ENCODE data around the gene GABARAPL1.

The GABARAPL1 gene

DNA sequence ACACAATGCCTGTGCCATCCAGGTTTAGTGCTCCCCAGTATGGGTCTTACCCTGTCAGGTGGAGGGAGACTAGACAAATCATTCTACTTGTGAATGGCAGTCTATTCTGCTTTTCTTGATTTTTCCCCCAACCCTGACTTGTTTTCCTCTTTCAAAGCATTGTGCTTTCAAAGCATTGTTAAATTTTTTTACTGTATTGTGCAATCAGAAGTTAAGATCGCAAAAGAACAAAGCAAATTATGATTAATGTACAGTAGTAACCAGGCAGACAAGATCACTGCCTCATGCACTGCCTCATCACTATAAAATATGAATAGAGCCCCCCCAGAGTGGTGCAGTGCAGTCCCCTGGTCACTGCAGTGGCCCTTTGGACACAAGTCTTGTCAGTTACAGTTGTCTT, 14.1 kb downstream of the GABARAPL1 start:
- in situ Hi-C loops (cut with MboI; ENCODE audit: low sequenced_read_pairs) = loop anchor here (25.0 kb wide), 2 partner anchors 336 to 1261 kb away; no protein-coding TSS in a partner anchor

DNA sequence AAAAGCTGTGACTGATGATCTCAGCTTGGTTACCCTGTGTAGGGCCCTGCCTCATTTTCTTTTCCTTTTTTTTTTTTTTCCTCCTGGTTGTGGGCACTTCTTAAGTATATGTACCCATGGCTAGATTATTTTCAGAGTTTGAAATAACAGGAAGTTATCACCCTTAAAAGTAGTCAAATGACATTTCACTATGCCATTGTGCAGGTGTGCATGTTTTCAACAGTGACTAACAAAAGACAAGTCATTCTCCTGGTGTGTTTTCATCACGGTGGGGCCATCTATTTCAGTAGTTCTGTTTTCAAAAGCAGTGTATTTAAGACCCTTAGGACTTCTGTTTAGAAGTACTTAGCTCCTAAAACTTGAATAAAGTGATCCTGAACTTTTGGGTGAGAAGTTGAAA, 15.0 kb downstream of the GABARAPL1 start:
- in situ Hi-C loops (cut with MboI; ENCODE audit: low sequenced_read_pairs) = loop anchor here (25.0 kb wide), 2 partner anchors 335 to 1260 kb away; no protein-coding TSS in a partner anchor

DNA sequence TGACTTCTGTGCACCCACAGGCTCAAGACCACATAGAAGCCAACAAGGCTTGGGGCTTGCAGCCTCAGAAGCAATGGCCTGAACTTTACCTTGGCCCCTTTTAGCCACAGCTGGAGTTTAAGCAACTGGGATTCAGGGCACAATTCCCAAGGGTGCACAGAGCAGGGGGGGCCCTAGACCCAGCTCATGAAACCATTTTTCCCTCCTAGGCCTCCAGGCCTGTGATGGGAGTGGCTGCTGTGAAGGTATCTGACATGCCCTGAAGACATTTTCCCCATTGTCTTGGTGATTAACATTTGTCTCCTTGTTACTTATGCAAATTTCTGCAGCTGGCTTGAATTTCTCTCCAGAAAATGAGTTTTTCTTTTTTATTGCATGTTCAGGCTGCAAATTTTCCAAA, 21.9 kb downstream of the GABARAPL1 start:
- in situ Hi-C loops (cut with MboI; ENCODE audit: low sequenced_read_pairs) = loop anchor here (25.0 kb wide), 2 partner anchors 328 to 1253 kb away; no protein-coding TSS in a partner anchor

DNA sequence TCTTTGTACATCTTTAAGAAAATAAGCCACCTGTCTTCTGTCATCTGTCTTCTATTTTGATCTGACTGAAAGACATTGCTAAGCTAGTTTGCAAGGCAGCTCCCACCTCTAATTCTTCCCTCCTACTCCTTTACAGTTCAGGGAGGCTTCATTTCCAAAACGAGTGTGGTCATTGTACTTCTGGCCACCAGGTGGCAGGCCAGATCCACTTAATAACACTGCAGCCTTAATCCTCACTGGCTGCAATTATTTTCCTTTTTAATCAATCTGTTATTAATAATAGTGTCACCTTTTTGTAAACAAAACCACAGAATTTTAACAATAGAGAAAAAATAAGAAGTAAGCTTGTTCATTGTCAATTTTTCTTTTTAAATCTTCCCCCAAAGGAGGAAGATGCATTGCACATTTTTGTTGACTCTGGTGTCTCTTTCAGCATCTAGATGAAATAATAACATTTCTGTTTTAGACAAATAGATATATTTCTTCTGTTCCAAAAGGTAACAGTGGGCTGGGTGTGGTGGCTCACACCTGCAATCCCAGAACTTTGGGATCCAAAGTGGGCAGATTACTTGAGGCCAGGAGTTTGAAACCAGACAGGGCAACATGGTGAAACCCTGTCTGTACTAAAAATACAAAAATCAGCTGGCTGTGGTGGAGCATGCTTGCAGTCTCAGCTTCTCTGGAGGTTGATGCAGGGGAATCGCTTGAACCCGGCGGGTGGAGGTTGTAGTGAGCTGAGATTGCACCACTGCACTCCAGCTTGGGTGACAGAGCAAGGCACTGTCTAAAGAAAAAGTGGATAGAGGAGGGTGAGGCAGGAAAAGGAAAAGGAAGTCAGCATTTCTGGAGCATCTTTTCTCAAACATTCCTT, 23.3 kb downstream of the GABARAPL1 start:
- in situ Hi-C loops (cut with MboI; ENCODE audit: low sequenced_read_pairs) = loop anchor here (25.0 kb wide), 2 partner anchors 326 to 1251 kb away; no protein-coding TSS in a partner anchor

DNA sequence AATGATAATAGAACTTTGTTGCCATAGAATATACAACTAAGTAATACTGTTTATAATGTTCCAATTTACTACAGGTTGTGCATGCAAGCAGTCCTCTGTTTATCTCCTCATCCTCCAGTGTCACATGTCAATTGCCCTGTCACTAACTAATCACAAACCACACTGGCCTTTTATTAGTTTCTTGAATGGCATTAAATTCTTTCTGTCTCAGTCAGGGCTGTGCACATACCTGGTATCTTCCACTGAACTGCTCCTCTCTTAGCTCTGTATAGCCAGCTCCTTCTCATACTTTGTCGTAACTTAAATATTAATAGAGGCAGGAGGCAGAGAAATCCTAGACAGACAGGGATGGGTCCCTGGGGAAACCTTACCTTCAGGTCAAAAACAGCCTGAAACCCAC, 24.0 kb downstream of the GABARAPL1 start:
- in situ Hi-C loops (cut with MboI; ENCODE audit: low sequenced_read_pairs) = loop anchor here (25.0 kb wide), 2 partner anchors 326 to 1251 kb away; no protein-coding TSS in a partner anchor

DNA sequence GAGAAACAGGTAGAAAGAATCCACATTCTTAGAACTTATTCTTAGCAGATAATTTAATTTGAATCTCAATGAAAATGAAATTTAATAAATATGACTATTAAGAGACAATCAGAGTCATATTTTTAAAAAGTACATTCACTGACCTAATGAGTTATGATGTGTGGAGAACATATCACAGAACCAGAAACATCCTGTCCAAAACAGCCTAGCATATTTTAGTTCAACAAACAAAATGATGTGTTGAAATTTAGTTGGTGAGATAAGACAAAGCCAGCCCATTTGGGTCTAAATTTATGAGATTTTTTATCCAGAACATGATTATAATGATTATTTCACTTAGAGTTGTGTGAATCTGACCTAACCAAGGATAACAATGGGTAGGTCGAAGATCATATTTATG, 25.8 kb downstream of the GABARAPL1 start:
- in situ Hi-C loops (cut with MboI; ENCODE audit: low sequenced_read_pairs) = loop anchor here (25.0 kb wide), 2 partner anchors 324 to 1249 kb away; no protein-coding TSS in a partner anchor

DNA sequence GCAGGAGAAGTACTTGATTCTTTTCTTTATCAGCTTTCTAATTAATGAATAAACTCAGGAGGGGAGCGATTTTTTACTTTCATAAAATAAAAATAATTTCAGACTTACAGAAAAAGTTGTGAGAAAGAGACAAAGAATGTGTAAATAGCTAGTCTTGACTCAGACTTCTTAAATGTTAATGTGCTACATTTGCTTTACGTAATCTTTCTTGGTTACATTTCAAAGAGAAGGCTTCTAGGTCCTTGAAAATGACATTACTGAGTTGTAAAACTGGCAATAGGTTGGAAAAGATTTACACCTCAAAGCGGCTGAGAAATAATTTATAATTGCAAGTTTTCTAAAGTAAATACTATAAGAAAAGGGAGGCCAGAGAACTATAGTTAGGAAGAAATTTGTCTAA, 28.6 kb downstream of the GABARAPL1 start:
- in situ Hi-C loops (cut with MboI; ENCODE audit: low sequenced_read_pairs) = loop anchor here (25.0 kb wide), 2 partner anchors 321 to 1246 kb away; no protein-coding TSS in a partner anchor

DNA sequence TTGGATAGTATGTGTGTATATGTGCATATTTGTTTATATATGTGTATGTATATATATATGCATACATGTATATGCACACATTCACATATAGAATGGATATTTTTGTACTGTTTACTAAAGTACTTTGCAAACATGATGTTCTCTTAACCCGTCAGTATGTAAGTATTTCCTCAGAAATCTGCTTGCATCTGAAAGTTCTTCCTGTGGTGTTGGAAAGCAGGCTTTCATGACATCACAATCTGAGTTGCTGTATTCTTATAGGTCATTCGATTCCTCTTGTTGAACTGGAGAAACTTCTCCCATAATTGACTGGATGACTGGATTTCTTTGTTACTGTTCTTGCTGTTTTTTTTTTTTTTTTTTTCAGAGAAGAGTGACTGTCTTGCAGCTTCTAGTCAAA, 29.1 kb downstream of the GABARAPL1 start:
- in situ Hi-C loops (cut with MboI; ENCODE audit: low sequenced_read_pairs) = loop anchor here (25.0 kb wide), 2 partner anchors 321 to 1246 kb away; no protein-coding TSS in a partner anchor

DNA sequence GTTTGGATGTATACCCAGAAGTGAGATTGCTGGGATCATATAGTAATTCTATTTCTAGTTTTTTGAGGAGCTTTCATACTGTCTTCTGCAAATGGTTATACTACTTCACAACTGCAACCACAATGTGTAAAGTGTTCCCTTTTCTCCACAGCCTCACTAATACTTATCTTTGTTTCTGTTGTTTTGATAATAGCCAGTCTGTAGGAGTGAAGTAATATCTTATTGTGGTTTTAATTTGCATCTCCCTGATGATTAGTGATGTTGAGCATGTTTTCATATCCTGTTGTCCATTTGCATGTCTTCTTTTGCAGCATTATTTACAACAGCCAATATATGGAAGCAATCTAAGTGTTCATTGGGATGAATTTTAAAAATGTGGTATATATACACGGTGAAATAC, 29.9 kb downstream of the GABARAPL1 start:
- in situ Hi-C loops (cut with MboI; ENCODE audit: low sequenced_read_pairs) = loop anchor here (25.0 kb wide), 2 partner anchors 320 to 1245 kb away; no protein-coding TSS in a partner anchor

DNA sequence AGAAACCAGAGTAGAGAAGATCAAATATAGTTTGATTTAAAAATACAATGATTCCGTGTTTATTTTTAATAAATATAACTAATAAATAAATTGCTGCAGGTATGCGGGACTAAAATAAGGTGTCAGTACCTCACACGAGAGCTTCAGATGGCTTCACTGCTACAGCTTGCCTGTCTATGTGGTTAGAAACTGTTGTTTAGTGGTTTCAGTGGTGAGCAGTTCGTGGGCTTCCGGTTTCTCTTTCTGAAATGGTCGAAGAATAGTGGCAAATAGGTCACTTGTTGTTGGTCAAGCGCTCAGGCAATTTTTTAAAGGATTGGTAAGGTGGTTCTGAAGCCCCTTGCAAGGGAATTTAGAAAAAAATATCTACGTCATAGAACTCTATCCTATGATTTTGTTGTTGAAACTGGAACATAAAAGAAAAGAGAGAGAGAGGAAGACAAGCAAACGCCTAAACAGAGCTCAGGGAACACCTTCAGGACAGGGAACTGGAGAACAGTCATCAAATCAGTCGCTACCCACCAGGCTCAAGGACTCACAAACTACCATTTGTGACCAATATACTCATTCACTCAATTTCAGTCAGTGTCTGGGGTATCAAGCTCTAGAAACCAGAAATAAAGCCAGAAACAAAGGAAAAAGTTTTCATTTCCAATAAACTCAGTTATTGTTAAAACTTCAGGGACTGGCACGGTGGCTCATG, 31.3 kb downstream of the GABARAPL1 start:
- in situ Hi-C loops (cut with MboI; ENCODE audit: low sequenced_read_pairs) = loop anchor here (25.0 kb wide), 2 partner anchors 318 to 1243 kb away; no protein-coding TSS in a partner anchor

DNA sequence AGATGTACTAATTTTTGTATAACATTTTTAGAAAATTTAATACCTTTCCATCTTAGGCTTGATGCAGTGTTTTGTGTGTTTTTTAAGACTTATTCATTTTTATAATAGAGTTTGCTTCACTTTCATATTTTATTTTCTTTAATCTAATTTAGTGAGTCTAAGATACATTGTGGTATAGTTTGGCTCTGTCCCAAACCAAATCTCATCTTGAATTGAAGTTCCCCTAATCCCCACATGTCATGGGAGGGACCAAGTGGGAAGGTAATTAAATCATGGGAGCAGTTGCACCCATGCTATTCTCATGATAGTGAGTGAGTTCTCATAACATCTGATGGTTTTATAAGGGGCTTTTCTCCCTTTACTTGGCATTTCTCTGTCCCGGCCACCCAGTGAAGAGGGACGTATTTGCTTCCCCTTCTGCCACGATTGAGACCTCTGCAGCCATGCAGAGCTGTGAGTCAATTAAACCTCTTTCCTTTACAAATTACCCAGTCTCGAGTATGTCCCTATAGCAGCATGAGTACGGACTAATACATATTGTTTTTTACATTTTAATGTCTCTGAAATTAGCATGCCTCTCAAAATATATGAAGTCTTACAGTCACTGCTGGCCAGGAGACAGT, 34.9 kb downstream of the GABARAPL1 start:
- in situ Hi-C loops (cut with MboI; ENCODE audit: low sequenced_read_pairs) = loop anchor here (25.0 kb wide), 2 partner anchors 315 to 1240 kb away; no protein-coding TSS in a partner anchor

DNA sequence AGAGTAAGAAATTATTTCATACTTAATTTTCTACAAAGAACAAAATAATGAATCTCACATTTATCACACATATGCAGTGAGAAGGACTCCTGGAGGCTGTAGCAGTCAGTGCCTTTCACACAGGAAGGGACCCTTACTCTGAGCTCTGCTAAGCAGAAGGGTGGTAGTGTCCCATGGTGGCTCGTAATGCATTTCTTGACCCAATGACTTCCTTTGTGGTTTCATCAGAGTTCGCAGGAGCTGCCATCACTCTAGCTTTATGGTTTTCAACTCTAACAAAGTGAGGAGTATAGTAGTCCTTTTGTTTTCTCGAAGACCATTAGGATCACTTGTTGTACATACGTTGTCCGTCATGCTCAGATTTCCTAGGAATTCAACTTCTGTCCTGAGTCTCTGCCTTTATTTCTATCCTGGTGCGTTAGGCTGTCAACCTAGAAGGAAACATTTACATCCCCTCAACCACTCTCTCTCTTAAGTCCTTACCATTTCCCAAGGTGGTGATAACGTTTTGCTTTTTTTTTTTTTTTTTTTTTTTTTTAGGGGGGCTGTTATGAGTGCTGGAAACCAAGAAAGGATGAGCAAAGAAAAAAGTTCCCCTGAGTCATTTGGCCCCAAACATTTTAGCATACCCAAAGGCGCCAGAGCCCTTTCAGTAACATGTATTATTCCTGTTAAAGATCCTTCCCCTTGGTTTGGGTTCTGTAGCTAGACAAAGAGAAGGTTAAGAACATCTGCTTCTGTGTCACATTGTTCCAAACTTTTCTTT, 37.2 kb downstream of the GABARAPL1 start:
- in situ Hi-C loops (cut with MboI; ENCODE audit: low sequenced_read_pairs) = loop anchor here (25.0 kb wide), 2 partner anchors 312 to 1237 kb away; no protein-coding TSS in a partner anchor

DNA sequence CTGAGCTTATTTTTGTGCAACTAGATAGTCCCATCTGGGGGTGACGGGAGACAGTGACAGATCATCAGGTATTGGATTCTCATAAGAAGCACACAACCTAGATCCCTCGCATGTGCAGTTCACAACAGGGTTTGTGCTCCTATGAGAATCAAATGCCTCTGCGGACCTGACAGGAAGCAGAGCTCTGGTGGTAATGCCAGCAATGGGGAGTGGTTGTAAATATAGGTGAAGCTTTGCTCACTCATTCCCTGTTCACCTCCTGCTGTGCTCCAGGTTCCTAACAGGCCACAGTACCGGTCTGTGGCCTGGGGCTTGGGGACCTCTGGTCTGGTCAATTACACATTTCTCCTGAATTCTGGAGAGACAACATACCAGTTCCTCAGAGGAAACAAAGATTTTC, 39.0 kb downstream of the GABARAPL1 start:
- in situ Hi-C loops (cut with MboI; ENCODE audit: low sequenced_read_pairs) = no loop called here

DNA sequence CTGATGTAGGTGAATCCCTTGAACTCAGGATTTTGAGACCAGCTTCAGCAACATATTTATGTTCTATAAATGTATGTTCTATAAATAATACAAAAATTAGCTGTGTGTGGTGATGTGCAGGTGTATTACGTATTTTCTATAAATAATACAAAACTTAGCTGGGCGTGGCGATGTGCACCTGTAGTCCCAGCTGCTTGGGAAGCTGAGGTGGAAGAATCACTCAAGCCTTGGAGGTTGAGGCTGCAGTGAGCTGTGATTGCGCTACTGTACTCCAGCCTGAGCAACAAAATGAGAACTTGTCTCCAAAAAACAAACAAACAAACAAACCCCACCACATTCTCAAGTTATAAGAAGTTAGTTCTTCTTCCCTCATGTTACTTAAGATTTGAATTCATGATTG, 39.5 kb downstream of the GABARAPL1 start:
- in situ Hi-C loops (cut with MboI; ENCODE audit: low sequenced_read_pairs) = no loop called here

DNA sequence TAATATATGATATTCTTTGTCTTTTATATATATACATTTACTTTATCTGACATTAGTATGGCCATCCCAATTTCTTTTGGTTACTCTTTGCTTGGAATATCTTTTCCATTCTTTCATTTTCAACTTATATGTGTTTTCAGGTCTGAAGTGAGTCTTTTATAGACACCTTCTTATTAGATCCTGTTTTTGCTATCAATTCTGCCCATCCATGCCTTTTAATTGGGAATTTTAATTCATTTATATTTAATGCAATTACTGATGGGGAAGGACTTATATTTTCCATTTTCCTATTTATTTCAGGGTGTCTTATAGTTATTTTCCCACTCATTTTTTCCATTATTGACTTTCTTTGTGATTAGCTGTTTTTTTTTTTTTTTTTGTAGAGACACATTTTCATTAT, 43.4 kb downstream of the GABARAPL1 start:
- in situ Hi-C loops (cut with MboI; ENCODE audit: low sequenced_read_pairs) = no loop called here

DNA sequence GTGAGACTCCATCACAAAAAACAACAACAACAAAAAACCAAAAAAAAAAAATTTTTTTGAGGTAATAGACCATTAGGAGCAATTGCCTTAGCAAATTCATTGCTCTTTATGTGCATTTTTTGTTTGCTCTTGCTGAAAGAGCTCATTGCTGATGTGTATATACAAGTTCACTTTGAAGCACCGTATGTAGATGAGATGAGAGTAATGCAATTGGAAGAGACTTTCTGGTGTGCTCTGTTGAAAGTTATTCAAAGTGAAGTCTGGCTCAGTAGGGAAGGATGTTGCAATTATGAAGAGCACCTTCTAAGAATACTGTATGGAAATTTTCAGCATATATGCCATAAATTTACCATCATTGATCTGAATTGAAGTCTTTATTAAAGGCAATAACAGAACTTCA, 48.2 kb downstream of the GABARAPL1 start:
- in situ Hi-C loops (cut with MboI; ENCODE audit: low sequenced_read_pairs) = no loop called here

DNA sequence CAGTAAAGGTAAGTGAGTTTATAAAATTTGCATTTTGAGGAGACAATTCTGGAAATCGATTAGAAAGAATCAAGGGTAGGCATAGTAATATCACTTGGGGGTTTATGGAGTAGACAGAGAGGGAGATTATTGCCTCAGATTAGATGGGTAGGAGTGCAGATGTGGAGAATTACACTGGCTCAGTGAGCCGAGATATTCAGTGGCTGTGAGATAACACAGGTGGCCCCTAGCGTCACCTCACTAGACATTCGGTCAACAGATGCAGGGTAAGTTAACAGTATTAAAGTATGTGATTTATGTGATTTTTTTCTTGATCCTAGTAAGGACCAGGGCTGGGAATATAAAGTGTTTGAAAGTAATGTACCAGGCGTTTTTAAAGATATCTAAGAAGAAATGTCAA, 55.4 kb downstream of the GABARAPL1 start:
- in situ Hi-C loops (cut with MboI; ENCODE audit: low sequenced_read_pairs) = no loop called here

DNA sequence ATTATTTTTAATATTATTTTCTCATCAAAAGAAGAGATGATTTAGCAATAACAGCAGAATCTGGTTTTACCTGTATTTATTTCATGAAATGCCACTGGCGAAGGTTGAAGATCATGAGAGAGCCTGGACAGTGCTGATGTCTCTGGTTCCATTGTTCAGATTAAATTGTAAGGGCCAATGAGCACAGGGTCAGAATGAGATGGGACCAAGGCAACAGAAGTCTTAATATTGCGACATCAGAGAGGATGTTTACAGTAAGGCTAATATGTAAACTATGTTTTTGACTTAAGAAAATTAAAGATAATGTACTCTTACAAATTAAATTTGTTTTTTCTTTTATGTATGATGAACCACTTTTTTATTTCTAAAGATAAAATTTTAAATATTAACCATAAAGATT, 59.8 kb downstream of the GABARAPL1 start:
- in situ Hi-C loops (cut with MboI; ENCODE audit: low sequenced_read_pairs) = no loop called here
